Heart left ventricle (tissue), 16 donors: ENCODE results near the gene MYO7B. TPM values are rescaled to one million over a fixed set of nuclear protein-coding genes. Genes with fewer than 3 reads are reported as not detected.
"Not testable (repeated sequence)": the region's sequence is repeated elsewhere in the genome, so short reads cannot be mapped to it uniquely, and the experiment has no call there.

Source experiments
- ATAC-seq, 4 donors: fragments of 200-7000 bp; cut with Tn5 transposase; one replicate each; pipeline ENCODE4 v1.9.1; 2020 to 2022; ENCODE audit warnings: moderate library complexity in 4 of 4, mild to moderate bottlenecking in 3 of 4, moderate number of reproducible peaks in 1 of 4
- DNase-seq, 5 donors: peaks; one replicate each; pipeline ENCODE4 v3.0.0-alpha.2; 2020
- H3K27ac ChIP-seq, 12 donors: fragments of 200-600 bp; sonication (generic) in 4 of 12; one replicate each; pipeline versions ENCODE4 v1.5.0 to v1.8.0; 2016 to 2022; ENCODE audit warnings: mild to moderate bottlenecking in 2 of 12
- H3K27me3 ChIP-seq, 9 donors: fragments of 200-600 bp; sonication (generic) in 2 of 9; one replicate each; pipeline versions ENCODE4 v1.5.1 to v1.8.0; 2016 to 2022; ENCODE audit warnings: mild to moderate bottlenecking in 3 of 9
- H3K36me3 ChIP-seq, 9 donors: fragments of 200-600 bp; sonication (generic) in 2 of 9; one replicate each; pipeline versions ENCODE4 v1.5.0 to v1.8.0; 2018 to 2022; ENCODE audit warnings: mild to moderate bottlenecking in 2 of 9
- H3K4me1 ChIP-seq, 12 donors: fragments of 200-600 bp; sonication (generic) in 4 of 12; one replicate each; pipeline versions ENCODE4 v1.5.0 to v1.8.0; 2016 to 2022; ENCODE audit warnings: mild to moderate bottlenecking in 3 of 12
- H3K4me3 ChIP-seq, 12 donors: fragments of 200-600 bp; sonication (generic) in 4 of 12; one replicate each; pipeline versions ENCODE4 v1.5.0 to v1.8.0; 2017 to 2022; ENCODE audit warnings: mild to moderate bottlenecking in 9 of 12, moderate library complexity in 4 of 12
- H3K9me3 ChIP-seq, 12 donors: fragments of 200-600 bp; sonication (generic) in 4 of 12; one replicate each; pipeline versions ENCODE4 v1.5.0 to v1.8.0; 2016 to 2022; ENCODE audit warnings: mild to moderate bottlenecking in 1 of 12
- CTCF ChIP-seq, 12 donors: fragments of 200-600 bp; sonication (generic) in 4 of 12; IDR thresholded peaks; one replicate each; pipeline versions ENCODE4 v1.5.0 to v1.8.0; 2018 to 2022; ENCODE audit warnings: antibody characterized with exemption in 12 of 12, mild to moderate bottlenecking in 5 of 12
- POLR2A ChIP-seq, 2 donors: fragments of 450-650 bp; IDR thresholded peaks; one replicate each; pipeline ENCODE4 v1.6.1; 2017; ENCODE audit warnings: antibody characterized with exemption in 2 of 2, mild to moderate bottlenecking in 2 of 2, moderate library complexity in 2 of 2
- WGBS, 4 donors: extraction: QIAGEN DNeasy Blood & Tissue Kit in 2 of 4; methylation state at CpG; one replicate each; pipeline versions ENCODE4 v1.1.5 to v1.1.7; 2013 to 2018; 5-methylcytosine and 5-hydroxymethylcytosine counted together
- intact Hi-C, 10 donors: fragments of 100-400 bp; cut with DNase I; formaldehyde crosslinking; loops; one replicate each; pipeline versions ENCODE4 v1.11.1 to v1.14.2; 2022
- polyA plus RNA-seq, 2 donors: library from polyadenylated mRNA; stranded (reverse); fragments of 200-250 nt; gene quantifications; one replicate each; pipeline ENCODE4 v1.2.3, GENCODE V29; 2013
- total RNA-seq, 9 donors: library from RNA; depleted of rRNA in 2 of 9; stranded (reverse); fragments of >200 nt in 2 of 9; fragmentation: NEBNext Ultra II Directional in 3 of 9; extraction: Animal tissue kit (Norgen Biotek cat#: 25700) in 3 of 9; gene quantifications; one replicate each; pipeline versions ENCODE4 v1.1.0 to v1.2.4, GENCODE V29; 2016 to 2023
- donor health status: ischemic (EF 13 %, LVEDD 7.1; RV severe dilation, severe dysfunction).
- donor health status: healthy with polysubstance abuse.
- donor health status: DM: no; HTN: yes; CAD: no.
- donor health status: DM: no; HTN: no; CAD: no.
- donor health status: ischemic (EF 25% LVEDD 6.9; RV normal size, moderate dysfunction).
- donor health status: ischemic (EF 25% LVEDD 5.7; RV mildly dilated, moderate dysfunction).
- donor health status: healthy.
- donor health status: DM: yes; HTN: yes; CAD: no.
- donor health status: ischemic (EF 35%, LVEDD 5.7; RV mildly dilated, moderate dysfunction).
- donor health status: nonischemic (EF 11% LVEDD 7.7; RV severe dilation, severe dysfunction).
- donor health status: DM: yes; HTN: yes; CAD: no.
- donor health status: PGD.
- donor health status: ischemic (EF 29% LVEDD 5.4; RV normal size, mild dysfunction).
- donor health status: nonischemic (EF 23%, LVEDD 6.1; RV moderate dilation, normal function).

MYO7B gene
- total and polyA plus RNA-seq, 11 donors = 0.20 to 2.1 (median 0.90) TPM

- WGBS, 4 donors = 21 to 28% (median 25%) methylated on average over 13 of the region's 13 CpGs
- H3K27me3 ChIP-seq = no peaks in the 10 kb centered on the region
- no peak for DNase-seq
- peak in 2 of 4 donors; percentile 3 for ATAC-seq
- H3K36me3 ChIP-seq = peaks cover 0 to 19% (median 15%) of the 10 kb centered on the region in 9 donors
- H3K9me3 ChIP-seq = peaks cover 0 to 9% (median 0%) of the 10 kb centered on the region in 12 donors
- peak overlapping the region; percentile 80 to 98 (median 95) for H3K27ac ChIP-seq
- TF ChIP-seq CTCF (IDR thresholded peaks at IDR 0.05) = no peak
- TF ChIP-seq POLR2A (IDR thresholded peaks at IDR 0.05) = no peak
- H3K4me3 ChIP-seq = peak overlapping the region; percentile 81 to 100 (median 96)
- intact Hi-C loops = loop anchor here in 5 of 10 donors (5.0 to 10.0 kb wide), 6 partner anchors 45 to 178 kb away; partner anchors contain the start of gene SFT2D3 (in 4 of the 5)
- H3K4me1 ChIP-seq = peaks cover 0 to 31% (median 14%) of the 10 kb centered on the region in 12 donors
These were observed 8.3 kb upstream of the MYO7B start for GRCh38 chr2:127527001-127527804.

DNA sequence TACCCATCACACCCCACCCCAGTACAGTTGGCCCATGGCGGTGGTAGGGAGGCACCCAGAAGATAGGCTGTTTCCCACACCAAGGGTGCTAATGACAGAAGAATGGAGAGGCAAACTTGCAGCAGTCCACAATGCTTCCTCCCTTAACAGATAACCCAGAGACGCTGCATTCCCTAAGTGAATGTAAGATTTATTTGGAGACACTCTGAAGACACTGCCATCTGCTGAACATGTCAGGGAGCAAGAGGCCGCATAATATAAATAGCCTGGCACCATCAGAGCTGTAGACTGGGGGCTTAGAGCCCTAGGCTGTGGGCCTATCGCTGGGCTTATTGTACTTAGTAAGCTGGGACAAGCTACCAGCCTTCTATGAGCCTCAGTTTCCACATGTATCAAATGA lies 7.0 kb upstream of the MYO7B start:
- ATAC-seq (no peak), DNase-seq (no peak)
- Histone ChIP-seq H3K4me1 (peaks cover 0 to 28% (median 12%) of the 10 kb centered on the region in 12 donors), H3K4me3 (no peak overlapping the region), H3K27me3 (no peaks in the 10 kb centered on the region), H3K36me3 (peaks cover 0 to 6% (median 3%) of the 10 kb centered on the region in 9 donors), H3K9me3 (peaks cover 0 to 9% (median 0%) of the 10 kb centered on the region in 12 donors), H3K27ac (no peak overlapping the region)
- 55 to 65% (median 61%) methylated on average over 4 of the region's 4 CpGs for WGBS, 4 donors
- no peak for TF ChIP-seq POLR2A (IDR thresholded peaks at IDR 0.05)
- TF ChIP-seq CTCF (IDR thresholded peaks at IDR 0.05) = no peak
- intact Hi-C loops = loop anchor here in 5 of 10 donors (5.0 to 10.0 kb wide), 6 partner anchors 44 to 176 kb away; partner anchors contain the start of gene SFT2D3 (in 4 of the 5)

DNA sequence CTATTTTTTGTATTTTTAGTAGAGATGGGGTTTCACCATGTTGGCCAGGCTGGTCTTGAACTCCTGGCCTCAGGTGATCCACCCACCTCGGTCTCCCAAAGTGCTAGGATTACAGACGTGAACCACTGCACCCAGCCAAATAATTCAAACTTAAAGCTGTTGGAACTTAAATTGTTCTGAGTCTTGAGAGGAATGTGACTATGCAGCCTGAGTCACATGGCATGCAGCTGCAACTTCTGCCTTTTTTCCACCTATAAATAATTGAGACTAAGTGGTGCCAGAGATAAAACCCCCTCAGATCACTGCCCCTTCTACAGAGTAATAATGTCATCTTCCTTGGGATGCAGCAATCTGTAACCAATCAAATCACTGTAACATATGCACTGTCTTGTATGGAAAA lies 6.1 kb upstream of the MYO7B start:
- DNase-seq, H3K4me3 ChIP-seq, H3K36me3 ChIP-seq, ATAC-seq, H3K27me3 ChIP-seq, H3K27ac ChIP-seq, H3K9me3 ChIP-seq: not testable (repeated sequence)
- WGBS, 4 donors = 79 to 94% (median 89%) methylated on average over 2 of the region's 2 CpGs
- H3K4me1 ChIP-seq = peaks cover 0 to 19% (median 9%) of the 10 kb centered on the region in 12 donors
- intact Hi-C loops = loop anchor here in 5 of 10 donors (5.0 to 10.0 kb wide), 6 partner anchors 43 to 175 kb away; partner anchors contain the start of gene SFT2D3 (in 4 of the 5)

DNA sequence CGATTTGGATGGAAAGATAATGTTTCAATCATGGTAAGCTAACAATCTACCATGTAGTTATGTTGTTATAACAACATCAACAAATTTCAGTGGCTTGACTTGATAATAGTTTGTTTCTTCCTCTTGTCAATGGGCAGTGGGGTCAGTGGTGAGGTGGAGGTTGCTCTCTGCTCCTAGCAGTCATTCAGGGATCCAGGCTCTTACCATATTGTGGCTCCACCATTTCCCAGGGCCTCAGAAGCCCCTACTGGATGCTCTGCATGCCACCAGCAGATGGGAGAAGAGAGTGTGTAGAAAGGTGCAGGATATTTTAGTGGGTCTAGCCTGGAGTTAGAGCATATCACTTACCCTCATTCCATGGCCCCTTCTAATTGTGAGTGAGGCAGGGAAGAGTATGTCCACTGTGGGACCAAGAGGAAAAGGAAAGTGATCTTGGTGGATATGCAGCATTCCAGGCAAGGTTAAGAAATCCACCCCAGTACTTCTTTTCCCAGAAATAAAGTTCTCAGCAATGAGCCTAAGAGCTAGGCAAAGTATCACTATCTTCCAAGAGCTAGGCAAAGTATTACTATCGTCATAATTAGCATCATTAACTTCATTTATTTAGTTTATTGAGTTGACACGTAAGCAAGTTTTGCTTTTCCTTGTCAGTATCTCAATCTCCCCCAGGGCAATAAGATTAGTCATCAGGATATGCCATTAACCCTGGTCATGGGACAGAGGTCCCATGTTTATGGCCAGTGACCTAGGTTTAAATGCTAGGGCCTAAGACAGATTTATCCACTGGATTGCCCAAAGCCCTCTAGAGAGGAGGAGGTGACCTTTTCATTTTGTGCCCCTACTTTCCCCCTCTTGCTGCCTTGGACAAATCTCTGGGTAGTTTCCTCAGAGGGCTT lies 5.0 kb upstream of the MYO7B start:
- intact Hi-C loops = loop anchor here in 1 of 10 donors (5.0 kb wide), 1 partner anchor 52 kb away; no protein-coding TSS in a partner anchor
- H3K4me1 ChIP-seq = peaks cover 0 to 9% (median 6%) of the 10 kb centered on the region in 12 donors

More for the DNA sequence above, 5.0 kb upstream of the MYO7B start:
- TF ChIP-seq CTCF (IDR thresholded peaks at IDR 0.05) = no peak
- no peak for TF ChIP-seq POLR2A (IDR thresholded peaks at IDR 0.05)
- ATAC-seq (no peak), DNase-seq (no peak)
- Histone ChIP-seq H3K27ac (no peak overlapping the region), H3K4me3 (no peak overlapping the region), H3K9me3 (peaks cover 0 to 9% (median 0%) of the 10 kb centered on the region in 12 donors), H3K36me3 (no peaks in the 10 kb centered on the region), H3K27me3 (peaks cover 0 to 3% (median 0%) of the 10 kb centered on the region in 9 donors)
- 85 to 89% (median 88%) methylated on average over 3 of the region's 3 CpGs for WGBS, 4 donors
